ENCODE results near the gene KIAA1671. TPM values are rescaled to one million over a fixed set of nuclear protein-coding genes. Genes with fewer than 3 reads are reported as not detected.

Gene KIAA1671
- polyA plus RNA-seq, 1 of the 3 experiments (the other 2 are of a cell fraction) = 7.4 TPM

GRCh38 chr22:24942301-24942700 lies 10.2 kb upstream of the KIAA1671 start (continued):
- TF ChIP-seq, protein P1, sequence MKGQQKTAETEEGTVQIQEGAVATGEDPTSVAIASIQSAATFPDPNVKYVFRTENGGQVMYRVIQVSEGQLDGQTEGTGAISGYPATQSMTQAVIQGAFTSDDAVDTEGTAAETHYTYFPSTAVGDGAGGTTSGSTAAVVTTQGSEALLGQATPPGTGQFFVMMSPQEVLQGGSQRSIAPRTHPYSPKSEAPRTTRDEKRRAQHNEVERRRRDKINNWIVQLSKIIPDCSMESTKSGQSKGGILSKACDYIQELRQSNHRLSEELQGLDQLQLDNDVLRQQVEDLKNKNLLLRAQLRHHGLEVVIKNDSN (IDR thresholded peaks at IDR 0.05; ENCODE audit: borderline replicate concordance, low read depth) = no peak
- no peak for TF ChIP-seq JUND (IDR thresholded peaks at IDR 0.05)

DNA sequence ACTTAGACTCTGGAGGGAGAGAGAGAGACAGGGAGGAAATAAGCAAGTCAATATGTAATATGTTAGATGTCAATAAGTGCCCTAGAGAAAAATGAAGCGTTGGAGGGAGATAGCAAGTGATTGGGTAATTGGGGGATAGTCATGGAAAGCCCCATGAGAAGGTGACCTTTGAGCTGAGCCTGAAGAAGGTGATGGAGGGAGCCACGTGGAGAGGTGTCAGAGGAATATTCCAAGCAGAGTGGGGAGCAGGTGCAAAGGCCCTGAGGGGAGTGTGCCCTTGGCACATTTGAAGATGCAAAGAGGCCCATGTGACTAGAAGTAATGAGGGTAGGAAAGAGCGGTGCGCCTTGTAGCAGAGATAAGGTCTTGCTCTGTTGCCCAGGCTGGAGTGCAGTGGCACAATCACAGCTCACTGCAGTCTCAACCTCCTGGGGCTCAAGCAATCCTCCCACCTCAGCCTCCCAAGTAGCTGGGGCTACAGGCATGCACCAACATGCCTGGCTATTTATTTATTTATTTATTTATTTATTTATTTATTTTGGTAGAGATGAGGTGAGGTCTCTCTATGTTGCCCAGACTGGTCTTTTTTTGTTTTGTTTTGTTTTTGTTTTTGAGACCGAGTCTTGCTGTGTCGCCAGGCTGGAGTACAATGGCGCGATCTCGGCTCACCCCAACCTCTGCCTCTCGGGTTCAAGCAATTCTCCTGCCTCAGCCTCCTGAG lies 8.1 kb upstream of the KIAA1671 start:
- ChIA-PET CTCF (interaction anchor here (20.1 kb wide), 1 partner anchor 111 kb away, joined by 513 read pairs; no protein-coding TSS in a partner anchor), POLR2A (no interaction called here)
- Histone ChIP-seq H3K4me2 (no peak overlapping the region), H3K9me3 (no peaks in the 10 kb centered on the region), H3K27me3 (ENCODE audit: insufficient read depth) (no peaks in the 10 kb centered on the region), H3K27ac (ENCODE audit: low read depth in 2 of 2, low read length in 1 of 2) (no peak overlapping the region), H3K4me3 (ENCODE audit: low read depth in 2 of 2, low read length in 1 of 2) (no peak overlapping the region), H3K9ac (no peak overlapping the region), H3K36me3 (replicated peaks in 1 of 2; ENCODE audit: control insufficient read depth in 1 of 2, insufficient read depth in 2 of 2, low read length in 1 of 2) (no peaks in the 10 kb centered on the region), H4K20me1 (ENCODE audit: insufficient read depth) (no peaks in the 10 kb centered on the region), H3F3A (replicated peaks; ENCODE audit: insufficient read depth) (no peaks in the 10 kb centered on the region), H3K9me2 (no peaks in the 10 kb centered on the region), H3K79me2 (ENCODE audit: insufficient read depth) (no peaks in the 10 kb centered on the region), H3K4me1 (ENCODE audit: control insufficient read depth in 1 of 2, insufficient read depth in 2 of 2, low read depth in 1 of 2, low read length in 1 of 2) (no peaks in the 10 kb centered on the region; a peak in 1 of 4 replicates), H2AFZ (ENCODE audit: low read depth) (no peak overlapping the region)
- no peak for DNase-seq
- 81% methylated on average over 8 of the region's 10 CpGs for WGBS (ENCODE audit: low lambda C conversion rate)
- TF ChIP-seq, protein P2, sequence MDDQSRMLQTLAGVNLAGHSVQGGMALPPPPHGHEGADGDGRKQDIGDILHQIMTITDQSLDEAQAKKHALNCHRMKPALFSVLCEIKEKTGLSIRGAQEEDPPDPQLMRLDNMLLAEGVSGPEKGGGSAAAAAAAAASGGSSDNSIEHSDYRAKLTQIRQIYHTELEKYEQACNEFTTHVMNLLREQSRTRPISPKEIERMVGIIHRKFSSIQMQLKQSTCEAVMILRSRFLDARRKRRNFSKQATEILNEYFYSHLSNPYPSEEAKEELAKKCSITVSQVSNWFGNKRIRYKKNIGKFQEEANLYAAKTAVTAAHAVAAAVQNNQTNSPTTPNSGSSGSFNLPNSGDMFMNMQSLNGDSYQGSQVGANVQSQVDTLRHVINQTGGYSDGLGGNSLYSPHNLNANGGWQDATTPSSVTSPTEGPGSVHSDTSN (IDR thresholded peaks at IDR 0.05) = no peak
- TF ChIP-seq NRF1 (IDR thresholded peaks at IDR 0.05; ENCODE audit: low read depth, low read length) = no peak
- TF ChIP-seq GATA2 (CRISPR knock-in tag; IDR thresholded peaks at IDR 0.05) = no peak

DNA sequence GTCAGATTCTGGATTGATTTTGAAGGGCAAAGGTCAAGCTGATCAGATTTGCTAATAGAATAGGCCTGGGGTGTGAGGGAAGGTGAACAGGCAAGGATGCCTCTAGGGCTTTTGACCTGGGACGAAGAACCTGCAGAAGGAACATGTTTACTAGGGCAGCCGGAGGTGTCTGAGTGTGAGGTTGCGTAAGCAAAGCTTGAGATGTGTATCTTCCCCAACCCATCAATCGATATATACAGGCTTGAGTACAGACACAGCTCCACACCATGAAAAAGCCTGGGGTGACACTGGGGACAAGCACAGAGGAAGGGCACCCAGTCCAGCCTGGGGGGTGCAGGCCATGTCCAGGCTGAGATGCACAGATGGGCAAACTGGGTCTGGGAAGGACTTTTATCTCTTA lies 7.1 kb upstream of the KIAA1671 start:
- CTCF ChIA-PET = interaction anchor here (20.1 kb wide), 1 partner anchor 110 kb away, joined by 513 read pairs; no protein-coding TSS in a partner anchor
- TF ChIP-seq, protein P2 (IDR thresholded peaks at IDR 0.05) = no peak

More for the DNA sequence above, 7.1 kb upstream of the KIAA1671 start:
- H3K4me2 ChIP-seq = no peak overlapping the region
- H3K4me3 ChIP-seq (ENCODE audit: low read depth in 2 of 2, low read length in 1 of 2) = no peak overlapping the region
- DNase-seq = no peak
- no peaks in the 10 kb centered on the region for H3K9me3 ChIP-seq
- no peaks in the 10 kb centered on the region for H4K20me1 ChIP-seq (ENCODE audit: insufficient read depth)
- H3K79me2 ChIP-seq (ENCODE audit: insufficient read depth) = no peaks in the 10 kb centered on the region
- WGBS (ENCODE audit: low lambda C conversion rate) = 80% methylated on average over 4 of the region's 4 CpGs
- no peak overlapping the region for H3K9ac ChIP-seq
- H3K4me1 ChIP-seq (ENCODE audit: control insufficient read depth in 1 of 2, insufficient read depth in 2 of 2, low read depth in 1 of 2, low read length in 1 of 2) = peaks cover 0 to 3% of the 10 kb centered on the region in 2 experiments; a peak in 1 of 4 replicates
- H3K27ac ChIP-seq (ENCODE audit: low read depth in 2 of 2, low read length in 1 of 2) = no peak overlapping the region
- H3K36me3 ChIP-seq (replicated peaks in 1 of 2; ENCODE audit: control insufficient read depth in 1 of 2, insufficient read depth in 2 of 2, low read length in 1 of 2) = no peaks in the 10 kb centered on the region
- no peaks in the 10 kb centered on the region for H3K9me2 ChIP-seq
- POLR2A ChIA-PET = no interaction called here
- no peak overlapping the region for H2AFZ ChIP-seq (ENCODE audit: low read depth)
- H3K27me3 ChIP-seq (ENCODE audit: insufficient read depth) = no peaks in the 10 kb centered on the region
- H3F3A ChIP-seq (replicated peaks; ENCODE audit: insufficient read depth) = no peaks in the 10 kb centered on the region
